H1 (cell line): ENCODE measurements around the gene PLAAT2. TPM values are rescaled to one million over a fixed set of nuclear protein-coding genes. Genes with fewer than 3 reads are reported as not detected.

ENCODE experiments used
- CTCF ChIA-PET: fragments of 300-600 bp; sonication (Branson Sonifier 250); formaldehyde crosslinking; loops from one replicate; lab custom pipeline; 2021; ENCODE audit not compliant: partially characterized antibody; lab: Charles Lee
- POLR2A ChIA-PET: fragments of 300-600 bp; sonication (Branson Sonifier 250); formaldehyde crosslinking; loops from one replicate; lab custom pipeline; 2021; ENCODE audit warnings: inconsistent platforms; ENCODE audit not compliant: partially characterized antibody; lab: Charles Lee
- DNase-seq, 2 experiments: peaks; one replicate each; pipeline versions ENCODE4 v3.0.0 to v3.0.0-alpha.2; 2010 to 2022; ENCODE audit warnings: low spot score in 2 of 2, low read depth in 1 of 2, mixed read lengths in 1 of 2
- FAIRE-seq: peaks from 2 replicates; lab custom pipeline; 2011; peaks lifted over from hg19 to GRCh38; lab: Jason Lieb, UNC
- H2AFZ ChIP-seq: 2 replicates; pipeline ENCODE4 v1.8.1; 2012; ENCODE audit warnings: low read length, inconsistent platforms
- H2AK5ac ChIP-seq: 2 replicates; pipeline ENCODE4 v1.6.1; 2013; ENCODE audit warnings: low read depth, low read length
- H2BK120ac ChIP-seq: replicated peaks from 2 replicates; pipeline ENCODE3; 2013; ENCODE audit warnings: low read depth, low read length, inconsistent platforms
- H2BK12ac ChIP-seq: 2 replicates; pipeline ENCODE4 v1.6.1; 2013; ENCODE audit warnings: low read depth, low read length
- H2BK15ac ChIP-seq: 2 replicates; pipeline ENCODE4 v1.6.1; 2013; ENCODE audit warnings: low read length
- H2BK20ac ChIP-seq: 2 replicates; pipeline ENCODE4 v1.6.1; 2013; ENCODE audit warnings: low read length
- H2BK5ac ChIP-seq: 2 replicates; pipeline ENCODE4 v1.6.1; 2013; ENCODE audit warnings: low read depth, low read length
- H3K14ac ChIP-seq: 2 replicates; pipeline ENCODE4 v1.6.1; 2013; ENCODE audit warnings: inconsistent platforms; ENCODE audit not compliant: insufficient read length
- H3K18ac ChIP-seq: 2 replicates; pipeline ENCODE4 v1.6.1; 2013; ENCODE audit warnings: low read length; ENCODE audit errors: extremely low read depth
- H3K23ac ChIP-seq: 2 replicates; pipeline ENCODE4 v1.6.1; 2013; ENCODE audit warnings: inconsistent platforms; ENCODE audit not compliant: insufficient read length
- H3K23me2 ChIP-seq: 2 replicates; pipeline ENCODE4 v1.6.1; 2013; ENCODE audit warnings: low read depth, low read length
- H3K27ac ChIP-seq: 2 replicates; pipeline ENCODE4 v1.6.1; 2011; ENCODE audit warnings: low read depth, low read length, inconsistent platforms
- H3K27me3 ChIP-seq, 4 experiments: replicated peaks in 1 of 4; 1 replicate in 1 of 4; 2 replicates in 3 of 4; pipeline versions ENCODE4 v1.6.1 to v1.8.1; 2011 to 2013; ENCODE audit warnings: low read length in 3 of 4, mild to moderate bottlenecking in 3 of 4, inconsistent platforms in 2 of 4, mixed read lengths in 2 of 4, moderate library complexity in 1 of 4; ENCODE audit not compliant: control insufficient read depth in 3 of 4, insufficient read depth in 3 of 4; ENCODE audit errors: extremely low read depth in 1 of 4
- H3K36me3 ChIP-seq, 4 experiments: 2 replicates each; pipeline versions ENCODE4 v1.6.1 to v1.8.1; 2011 to 2013; ENCODE audit warnings: mild to moderate bottlenecking in 4 of 4, low read length in 3 of 4, moderate library complexity in 2 of 4, control low read depth in 1 of 4, inconsistent platforms in 1 of 4; ENCODE audit not compliant: insufficient read depth in 4 of 4, control insufficient read depth in 2 of 4
- H3K4ac ChIP-seq: replicated peaks from 2 replicates; pipeline ENCODE3; 2013; ENCODE audit warnings: low read length, low read depth, mixed read lengths, inconsistent platforms; ENCODE audit not compliant: insufficient read length
- H3K4me1 ChIP-seq, 4 experiments: replicated peaks in 1 of 4; 1 replicate in 1 of 4; 2 replicates in 3 of 4; pipeline versions ENCODE4 v1.6.1 to v1.8.1; 2011 to 2013; ENCODE audit warnings: low read length in 3 of 4, inconsistent platforms in 2 of 4, mixed read lengths in 1 of 4; ENCODE audit not compliant: insufficient read depth in 4 of 4, control insufficient read depth in 3 of 4
- H3K4me2 ChIP-seq, 2 experiments: 2 replicates each; pipeline versions ENCODE4 v1.6.1 to v1.8.1; 2011 to 2013; ENCODE audit warnings: low read depth in 2 of 2, low read length in 2 of 2, control low read depth in 1 of 2, inconsistent platforms in 1 of 2, mild to moderate bottlenecking in 1 of 2; ENCODE audit not compliant: insufficient read depth in 1 of 2
- H3K4me3 ChIP-seq, 4 experiments: fragments of 200-600, 300-600 bp in 1 of 4; sonication (generic), shearing (Covaris generic), sonication (Bioruptor Twin) in 1 of 4; 2 replicates each; pipeline versions ENCODE4 v1.5.1 to v1.8.1; 2011 to 2016; ENCODE audit warnings: low read length in 4 of 4, low read depth in 3 of 4, control low read depth in 2 of 4, inconsistent platforms in 2 of 4, mild to moderate bottlenecking in 2 of 4, mixed read lengths in 1 of 4, moderate library complexity in 1 of 4; ENCODE audit not compliant: insufficient read depth in 2 of 4; ENCODE audit errors: extremely low read depth in 1 of 4
- H3K56ac ChIP-seq: replicated peaks from 2 replicates; pipeline ENCODE3; 2013; ENCODE audit warnings: low read depth, mild to moderate bottlenecking, mixed read lengths, low read length, inconsistent platforms; ENCODE audit not compliant: insufficient read length
- H3K79me1 ChIP-seq: 2 replicates; pipeline ENCODE4 v1.6.1; 2013; ENCODE audit warnings: low read depth, low read length, control low read depth
- H3K79me2 ChIP-seq, 2 experiments: 2 replicates each; pipeline versions ENCODE4 v1.6.1 to v1.8.1; 2012 to 2013; ENCODE audit warnings: low read length in 2 of 2, mild to moderate bottlenecking in 2 of 2, inconsistent platforms in 1 of 2; ENCODE audit not compliant: insufficient read depth in 2 of 2, control insufficient read depth in 1 of 2
- H3K9ac ChIP-seq, 4 experiments: replicated peaks in 1 of 4; 1 replicate in 1 of 4; 2 replicates in 3 of 4; pipeline versions ENCODE4 v1.6.1 to v1.8.1; 2011 to 2013; ENCODE audit warnings: low read depth in 3 of 4, low read length in 3 of 4, control low read depth in 2 of 4, mild to moderate bottlenecking in 2 of 4, moderate library complexity in 2 of 4, inconsistent platforms in 1 of 4; ENCODE audit errors: extremely low read depth in 1 of 4
- H3K9me3 ChIP-seq, 2 experiments: 2 replicates each; pipeline versions ENCODE4 v1.6.1 to v1.8.1; 2012 to 2013; ENCODE audit warnings: mild to moderate bottlenecking in 2 of 2, moderate library complexity in 2 of 2, control low read depth in 1 of 2, inconsistent platforms in 1 of 2, low read depth in 1 of 2, low read length in 1 of 2, mixed read lengths in 1 of 2; ENCODE audit not compliant: insufficient read depth in 2 of 2
- H4K20me1 ChIP-seq, 2 experiments: replicated peaks in 1 of 2; 2 replicates each; pipeline versions ENCODE3 to v1.8.1; 2011 to 2013; ENCODE audit warnings: inconsistent platforms in 2 of 2, low read length in 2 of 2, mild to moderate bottlenecking in 1 of 2; ENCODE audit not compliant: insufficient read depth in 2 of 2, control insufficient read depth in 1 of 2
- H4K5ac ChIP-seq: 2 replicates; pipeline ENCODE4 v1.6.1; 2013; ENCODE audit warnings: low read length, low read depth, mixed read lengths, inconsistent platforms; ENCODE audit not compliant: insufficient read length
- H4K8ac ChIP-seq: 2 replicates; pipeline ENCODE4 v1.8.0; 2013; ENCODE audit warnings: mild to moderate bottlenecking, moderate library complexity, low read length, inconsistent platforms; ENCODE audit not compliant: insufficient read depth; ENCODE audit errors: extremely low read depth
- H4K91ac ChIP-seq: replicated peaks from 2 replicates; pipeline ENCODE3; 2013; ENCODE audit warnings: low read length, mixed read lengths, inconsistent platforms; ENCODE audit not compliant: insufficient read length
- BACH1 ChIP-seq: IDR thresholded peaks from 2 replicates; pipeline ENCODE4 v1.6.1; 2012; ENCODE audit warnings: low read length, improper control_type of control experiment
- CEBPB ChIP-seq: IDR thresholded peaks from 2 replicates; pipeline ENCODE4 v1.6.1; 2012; ENCODE audit warnings: low read depth, low read length
- FOSL1 ChIP-seq: IDR thresholded peaks from 2 replicates; pipeline ENCODE4 v1.6.1; 2011; ENCODE audit warnings: mild to moderate bottlenecking, low read depth, low read length, moderate library complexity; ENCODE audit not compliant: insufficient read depth
- JUN ChIP-seq: IDR thresholded peaks from 2 replicates; pipeline ENCODE4 v1.6.1; 2011; ENCODE audit warnings: low read depth, mild to moderate bottlenecking, improper control_type of control experiment, low read length
- NRF1 ChIP-seq: IDR thresholded peaks from 2 replicates; pipeline ENCODE4 v1.6.1; 2011; ENCODE audit warnings: mild to moderate bottlenecking, low read depth, low read length, improper control_type of control experiment
- WGBS, 2 experiments: shearing (Covaris generic) in 1 of 2; methylation state at CpG; one replicate each; pipeline versions ENCODE4 v1.1.6 to v1.1.7; 2013 to 2015; ENCODE audit warnings: low lambda C conversion rate in 2 of 2, mixed read lengths in 2 of 2, inconsistent platforms in 1 of 2, low coverage in 1 of 2, missing lambda C conversion rate in 1 of 2; ENCODE audit not compliant: insufficient replicate concordance in 2 of 2, insufficient coverage in 1 of 2, insufficient read length in 1 of 2; ENCODE audit errors: extremely low coverage in 1 of 2, missing lambda C conversion rate in 1 of 2; 5-methylcytosine and 5-hydroxymethylcytosine counted together
- polyA plus RNA-seq, 7 experiments: library from polyadenylated mRNA; depleted of rRNA in 3 of 7; stranded (reverse) in 5 of 7; unstranded in 2 of 7; fragments of >200 nt in 5 of 7; fragments of 200-250 nt in 2 of 7; gene quantifications; 1 replicate in 5 of 7; 2 replicates in 1 of 7; 4 replicates in 1 of 7; pipeline versions ENCODE4 v1.2.1 to v1.2.3, GENCODE V29; 2011 to 2013; ENCODE audit warnings: missing spikeins in 2 of 7, mixed read lengths in 2 of 7
- total RNA-seq: library from RNA; stranded (reverse); fragmentation: NEBNext Ultra II Directional; extraction: Animal tissue kit (Norgen Biotek cat#: 25700); gene quantifications from 2 replicates; pipeline ENCODE4 v1.2.1, GENCODE V29; 2021
- TF ChIP-seq, protein P1 (sequence below): IDR thresholded peaks from 2 replicates; pipeline ENCODE4 v1.6.1; 2011; ENCODE audit warnings: low read depth, mild to moderate bottlenecking, low read length; ENCODE audit not compliant: insufficient read depth

PLAAT2 gene
- total and polyA plus RNA-seq, 2 of the 8 experiments (the other 6 are each of a cell fraction or from before 2014, with no cell fraction given): 0.39 TPM; not detected in 1

DNA sequence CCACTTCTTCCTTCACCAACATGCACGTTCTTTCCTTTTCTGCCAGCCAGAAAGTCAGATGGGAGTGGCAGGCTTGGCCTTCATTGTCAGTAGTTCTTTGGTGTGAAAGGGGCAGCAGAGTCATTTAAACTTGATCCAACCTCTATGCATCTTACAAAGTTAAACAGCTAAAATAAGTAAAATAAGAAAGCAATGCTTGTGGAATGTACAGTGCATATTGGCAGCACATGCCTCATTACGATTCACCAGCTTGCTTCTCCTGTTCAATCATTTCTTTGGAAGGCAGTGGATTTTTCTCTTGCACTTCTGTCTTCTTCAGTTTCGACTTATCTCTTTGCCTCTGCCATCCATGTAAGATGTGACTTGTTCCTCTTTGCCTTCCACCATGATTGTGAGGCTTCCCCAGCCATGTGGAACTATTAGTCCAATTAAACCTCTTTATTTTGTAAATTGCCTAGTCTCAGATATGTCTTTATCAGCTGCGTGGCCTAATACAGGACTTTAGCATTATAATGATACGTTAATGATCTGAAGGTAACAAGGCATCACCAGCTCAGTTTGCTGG is 42.5 kb downstream of the PLAAT2 start:
- H3K79me2 ChIP-seq: no peaks in the 10 kb centered on the region
- H2BK12ac ChIP-seq: no peak overlapping the region; the same call in 1 of the 2 replicates
- DNase-seq (no peak), FAIRE-seq (no peak)
- H3K9ac ChIP-seq: no peak overlapping the region
- H4K91ac ChIP-seq: no peak overlapping the region
- ChIA-PET CTCF (interaction anchor here (0.9 to 1.5 kb wide), 4 partner anchors 10 to 42 kb away, joined by 3 to 6 read pairs (median 4); partner anchors contain the start of gene PLAAT5), POLR2A (interaction anchor here (0.6 to 1.4 kb wide), 5 partner anchors 8 to 162 kb away, joined by 3 to 4 read pairs (median 3); partner anchors contain the start of gene PLAAT4)
- H2BK120ac ChIP-seq: no peak overlapping the region
- no peak overlapping the region for H3K4me3 ChIP-seq
- WGBS, 2 experiments: 89% methylated on average over 5 of the region's 5 CpGs; no CpG with 5 or more reads in 1 of the 2 experiments
- H3K18ac ChIP-seq: no peak overlapping the region
- H4K20me1 ChIP-seq: no peaks in the 10 kb centered on the region
- H3K9me3 ChIP-seq: peaks cover 7 to 9% of the 10 kb centered on the region in 2 experiments
- no peak overlapping the region for H2BK15ac ChIP-seq
- TF ChIP-seq FOSL1 (no peak), CEBPB (no peak), NRF1 (no peak), BACH1 (no peak), JUN (no peak)
- TF ChIP-seq, protein P1, sequence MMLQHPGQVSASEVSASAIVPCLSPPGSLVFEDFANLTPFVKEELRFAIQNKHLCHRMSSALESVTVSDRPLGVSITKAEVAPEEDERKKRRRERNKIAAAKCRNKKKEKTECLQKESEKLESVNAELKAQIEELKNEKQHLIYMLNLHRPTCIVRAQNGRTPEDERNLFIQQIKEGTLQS: no peak
- peaks cover 0 to 6% (median 0%) of the 10 kb centered on the region in 4 experiments; a peak in 2 of 8 replicates for H3K36me3 ChIP-seq
- H3K79me1 ChIP-seq: no peaks in the 10 kb centered on the region
- no peak overlapping the region for H3K4ac ChIP-seq
- H3K23me2 ChIP-seq: no peaks in the 10 kb centered on the region
- no peaks in the 10 kb centered on the region for H3K4me1 ChIP-seq
- H3K56ac ChIP-seq: no peak overlapping the region
- H3K27me3 ChIP-seq: no peaks in the 10 kb centered on the region; a peak in 1 of 7 replicates
- H3K14ac ChIP-seq: no peak overlapping the region
- no peak overlapping the region for H2AFZ ChIP-seq
- no peak overlapping the region for H3K4me2 ChIP-seq
- H4K8ac ChIP-seq: no peak overlapping the region
- H3K27ac ChIP-seq: no peak overlapping the region
- H2AK5ac ChIP-seq: no peak overlapping the region
- no peak overlapping the region for H2BK5ac ChIP-seq
- no peak overlapping the region for H4K5ac ChIP-seq
- H3K23ac ChIP-seq: no peak overlapping the region
- no peak overlapping the region; the same call in 1 of the 2 replicates for H2BK20ac ChIP-seq
